Parathyroid adenoma (tissue), 2 donors: Measurements from ENCODE around the gene PSENEN.

Experiments
- H2AFZ ChIP-seq: fragments of 300-600 bp; sonication (generic); one replicate; pipeline ENCODE4 v1.7.0; 2017; ENCODE audit warnings: antibody characterized with exemption, mild to moderate bottlenecking
- H3K27ac ChIP-seq: fragments of 300-600 bp; sonication (generic); one replicate; pipeline ENCODE4 v1.7.0; 2017
- H3K27me3 ChIP-seq: fragments of 300-600 bp; sonication (generic); one replicate; pipeline ENCODE4 v1.7.0; 2017; ENCODE audit warnings: low read length; ENCODE audit not compliant: control insufficient read depth, insufficient read depth
- H3K36me3 ChIP-seq: fragments of 300-600 bp; sonication (generic); one replicate; pipeline ENCODE4 v1.7.0; 2017; ENCODE audit warnings: low read length; ENCODE audit not compliant: control insufficient read depth, insufficient read depth
- H3K4me1 ChIP-seq: fragments of 300-600 bp; sonication (generic); one replicate; pipeline ENCODE4 v1.7.0; 2017; ENCODE audit warnings: control low read depth
- H3K4me2 ChIP-seq: fragments of 300-600 bp; sonication (generic); one replicate; pipeline ENCODE4 v1.7.0; 2017; ENCODE audit warnings: low read length
- H3K4me3 ChIP-seq: fragments of 300-600 bp; sonication (generic); one replicate; pipeline ENCODE4 v1.7.0; 2017; ENCODE audit warnings: low read depth, low read length
- H3K79me2 ChIP-seq: fragments of 300-600 bp; sonication (generic); one replicate; pipeline ENCODE4 v1.7.0; 2017; ENCODE audit warnings: control low read depth
- H3K9ac ChIP-seq: fragments of 300-600 bp; sonication (generic); one replicate; pipeline ENCODE4 v1.7.0; 2017; ENCODE audit warnings: mild to moderate bottlenecking
- H3K9me3 ChIP-seq: fragments of 300-600 bp; sonication (generic); one replicate; pipeline ENCODE4 v1.7.0; 2017; ENCODE audit warnings: low read length; ENCODE audit not compliant: control insufficient read depth
- TF ChIP-seq, protein P1 (sequence below): fragments of 300-600 bp; sonication (generic); IDR thresholded peaks from one replicate; pipeline ENCODE4 v1.7.0; 2017; ENCODE audit warnings: antibody characterized with exemption, mild to moderate bottlenecking
- donor health status: primary hyperparathyroidism.

PSENEN gene

GRCh38 chr19:35753634-35754369 lies 8.4 kb downstream of the PSENEN start:
- Histone ChIP-seq H3K4me1 (peaks cover 5% of the 10 kb centered on the region), H2AFZ (no peak overlapping the region), H3K36me3 (no peaks in the 10 kb centered on the region), H3K4me3 (no peak overlapping the region), H3K9ac (no peak overlapping the region), H3K4me2 (no peak overlapping the region), H3K27me3 (no peaks in the 10 kb centered on the region), H3K27ac (no peak overlapping the region), H3K79me2 (peaks cover 2% of the 10 kb centered on the region), H3K9me3 (no peaks in the 10 kb centered on the region)
- TF ChIP-seq, protein P1, sequence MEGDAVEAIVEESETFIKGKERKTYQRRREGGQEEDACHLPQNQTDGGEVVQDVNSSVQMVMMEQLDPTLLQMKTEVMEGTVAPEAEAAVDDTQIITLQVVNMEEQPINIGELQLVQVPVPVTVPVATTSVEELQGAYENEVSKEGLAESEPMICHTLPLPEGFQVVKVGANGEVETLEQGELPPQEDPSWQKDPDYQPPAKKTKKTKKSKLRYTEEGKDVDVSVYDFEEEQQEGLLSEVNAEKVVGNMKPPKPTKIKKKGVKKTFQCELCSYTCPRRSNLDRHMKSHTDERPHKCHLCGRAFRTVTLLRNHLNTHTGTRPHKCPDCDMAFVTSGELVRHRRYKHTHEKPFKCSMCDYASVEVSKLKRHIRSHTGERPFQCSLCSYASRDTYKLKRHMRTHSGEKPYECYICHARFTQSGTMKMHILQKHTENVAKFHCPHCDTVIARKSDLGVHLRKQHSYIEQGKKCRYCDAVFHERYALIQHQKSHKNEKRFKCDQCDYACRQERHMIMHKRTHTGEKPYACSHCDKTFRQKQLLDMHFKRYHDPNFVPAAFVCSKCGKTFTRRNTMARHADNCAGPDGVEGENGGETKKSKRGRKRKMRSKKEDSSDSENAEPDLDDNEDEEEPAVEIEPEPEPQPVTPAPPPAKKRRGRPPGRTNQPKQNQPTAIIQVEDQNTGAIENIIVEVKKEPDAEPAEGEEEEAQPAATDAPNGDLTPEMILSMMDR: no peak

DNA sequence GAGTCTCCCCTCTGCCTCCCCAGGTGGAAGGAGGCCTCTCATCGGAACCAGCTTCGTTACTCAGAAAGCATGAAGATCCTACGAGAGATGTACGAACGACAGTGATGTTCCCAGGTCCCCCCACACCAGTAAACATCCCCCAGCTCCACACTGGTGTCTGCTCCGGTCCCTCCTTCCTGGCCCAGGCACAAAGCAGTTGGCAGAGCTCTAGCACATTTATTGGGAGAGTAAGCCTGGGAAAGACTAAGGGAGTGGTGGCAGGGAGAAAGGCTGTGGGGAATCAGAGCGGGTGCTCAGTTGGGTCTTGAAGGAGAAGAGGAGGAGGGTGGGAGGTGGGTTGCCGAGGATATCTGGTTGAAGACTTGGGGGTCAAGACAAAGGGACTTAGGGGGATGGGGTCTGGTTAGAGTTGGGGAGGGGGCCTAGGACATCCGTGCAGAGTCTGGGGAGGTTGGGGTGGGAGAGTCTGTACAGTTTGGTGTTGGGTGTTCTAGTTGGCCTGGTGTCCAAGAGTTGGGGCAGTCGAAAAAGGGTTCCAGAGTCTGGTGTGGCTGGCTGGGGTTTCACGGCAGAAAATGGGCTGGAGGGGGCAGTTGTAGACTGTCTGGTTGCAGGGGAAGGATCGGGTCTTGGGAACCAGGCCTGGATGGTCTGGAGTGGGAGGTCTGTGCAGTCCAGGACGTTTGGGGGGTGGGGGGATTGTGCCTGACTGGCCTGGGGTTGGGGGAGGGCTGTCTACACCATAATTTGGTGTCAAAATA lies 9.1 kb downstream of the PSENEN start:
- Histone ChIP-seq H3K79me2 (peaks cover 7% of the 10 kb centered on the region), H2AFZ (no peak overlapping the region), H3K36me3 (no peaks in the 10 kb centered on the region), H3K27me3 (no peaks in the 10 kb centered on the region), H3K9me3 (no peaks in the 10 kb centered on the region), H3K4me3 (no peak overlapping the region), H3K4me2 (no peak overlapping the region), H3K27ac (no peak overlapping the region), H3K4me1 (peaks cover 10% of the 10 kb centered on the region), H3K9ac (no peak overlapping the region)
- TF ChIP-seq, protein P1: no peak

DNA sequence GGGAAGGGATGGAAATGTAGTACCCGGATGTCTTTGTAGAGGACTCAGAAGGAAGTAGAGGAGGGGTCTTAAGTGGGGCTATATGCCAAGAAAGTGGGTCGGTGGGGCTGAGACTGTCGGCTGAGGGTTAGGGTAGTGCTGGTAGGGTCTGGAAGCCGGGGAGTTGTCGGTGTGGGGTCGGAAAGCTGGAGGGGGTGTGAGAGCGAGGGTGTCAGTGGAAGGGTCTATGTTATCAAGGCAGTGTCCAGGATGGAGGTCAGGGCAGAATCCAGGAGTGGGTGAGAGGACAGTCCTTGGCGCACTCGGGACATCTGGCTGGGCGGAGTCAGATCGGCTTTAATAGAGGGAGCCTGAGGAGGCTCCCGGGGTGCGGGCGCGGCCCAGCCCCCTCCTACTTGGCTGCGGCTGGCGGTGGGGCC lies 9.7 kb downstream of the PSENEN start:
- Histone ChIP-seq H2AFZ (no peak overlapping the region), H3K27me3 (no peaks in the 10 kb centered on the region), H3K4me3 (no peak overlapping the region), H3K4me1 (peaks cover 10% of the 10 kb centered on the region), H3K9ac (no peak overlapping the region), H3K27ac (no peak overlapping the region), H3K9me3 (no peaks in the 10 kb centered on the region), H3K79me2 (peaks cover 10% of the 10 kb centered on the region), H3K4me2 (no peak overlapping the region), H3K36me3 (no peaks in the 10 kb centered on the region)
- TF ChIP-seq, protein P1: no peak

DNA sequence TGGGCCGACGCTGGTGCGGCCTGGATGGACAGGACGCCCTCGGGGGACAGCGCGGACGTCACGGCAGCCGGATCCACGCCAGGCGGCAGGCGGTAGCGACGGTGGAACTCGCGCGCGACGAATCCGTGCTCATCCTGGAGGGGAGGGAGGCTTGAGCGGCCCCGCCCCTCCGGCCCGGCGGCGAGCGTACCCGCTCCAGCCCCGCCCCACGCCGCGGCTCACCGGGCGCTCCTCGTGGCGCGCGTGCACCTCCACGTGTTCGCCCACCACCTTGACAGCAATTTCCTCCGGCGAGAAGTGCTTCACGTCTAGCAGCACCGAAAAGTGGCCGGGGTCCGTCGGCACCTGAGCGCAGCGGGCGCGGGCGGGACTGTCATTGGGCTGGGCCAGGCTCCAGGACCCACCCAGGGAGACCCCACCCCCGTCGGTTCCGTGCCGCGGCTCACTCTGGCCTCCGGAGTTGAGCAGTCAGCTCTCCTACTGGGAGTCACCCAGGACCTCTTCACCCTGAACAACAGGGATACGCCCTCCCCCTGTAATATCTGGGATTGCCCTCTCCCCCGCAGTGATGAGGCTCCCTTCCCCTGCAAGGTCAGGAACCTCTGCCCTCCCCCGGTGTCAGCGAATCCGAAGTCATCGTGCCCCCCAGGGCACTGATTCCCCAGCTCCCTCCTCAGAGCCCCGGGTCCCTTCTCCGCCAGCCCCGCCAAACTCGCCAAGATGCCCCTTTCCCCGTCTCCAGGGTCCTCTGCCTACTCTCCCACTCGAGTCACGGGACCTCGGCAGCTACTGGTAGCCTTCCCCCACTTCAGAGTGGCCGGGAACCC lies 10.3 kb downstream of the PSENEN start:
- Histone ChIP-seq H3K4me2 (no peak overlapping the region), H2AFZ (no peak overlapping the region), H3K4me1 (peaks cover 10% of the 10 kb centered on the region), H3K36me3 (no peaks in the 10 kb centered on the region), H3K4me3 (no peak overlapping the region), H3K9ac (no peak overlapping the region), H3K27ac (peak overlapping the region; percentile 11), H3K79me2 (peaks cover 10% of the 10 kb centered on the region), H3K9me3 (no peaks in the 10 kb centered on the region), H3K27me3 (no peaks in the 10 kb centered on the region)
- TF ChIP-seq, protein P1: no peak
